Endothelial cell (in vitro differentiated cells): Measurements from ENCODE around the gene TLX3. TPM values are rescaled to one million over a fixed set of nuclear protein-coding genes. Genes with fewer than 3 reads are reported as not detected.

Experiments
- total RNA-seq: library from RNA; stranded (reverse); fragmentation: NEBNext Ultra II Directional; extraction: Animal tissue kit (Norgen Biotek cat#: 25700); gene quantifications from one replicate; pipeline ENCODE4 v1.2.1, GENCODE V29; 2021; ENCODE audit not compliant: unreplicated experiment

The TLX3 gene
- total RNA-seq, 1 donor from 2014 or later = 0.23 TPM

Other genes with a start within 250 kb of the TLX3 start
- gene NPM1, start 78.6 kb downstream of the TLX3 start, total RNA-seq = 1,016 TPM
- 0.13 TPM for gene FGF18, start 110.4 kb downstream of the TLX3 start, total RNA-seq